Measurements from ENCODE around the gene ASCC1. TPM values are rescaled to one million over a fixed set of nuclear protein-coding genes. Genes with fewer than 3 reads are reported as not detected.
"Not testable (repeated sequence)": the region's sequence is repeated elsewhere in the genome, so short reads cannot be mapped to it uniquely, and the experiment has no call there.

Gene ASCC1
- total RNA-seq, 2 donors from 2014 or later: 14.8 to 38.3 TPM

DNA sequence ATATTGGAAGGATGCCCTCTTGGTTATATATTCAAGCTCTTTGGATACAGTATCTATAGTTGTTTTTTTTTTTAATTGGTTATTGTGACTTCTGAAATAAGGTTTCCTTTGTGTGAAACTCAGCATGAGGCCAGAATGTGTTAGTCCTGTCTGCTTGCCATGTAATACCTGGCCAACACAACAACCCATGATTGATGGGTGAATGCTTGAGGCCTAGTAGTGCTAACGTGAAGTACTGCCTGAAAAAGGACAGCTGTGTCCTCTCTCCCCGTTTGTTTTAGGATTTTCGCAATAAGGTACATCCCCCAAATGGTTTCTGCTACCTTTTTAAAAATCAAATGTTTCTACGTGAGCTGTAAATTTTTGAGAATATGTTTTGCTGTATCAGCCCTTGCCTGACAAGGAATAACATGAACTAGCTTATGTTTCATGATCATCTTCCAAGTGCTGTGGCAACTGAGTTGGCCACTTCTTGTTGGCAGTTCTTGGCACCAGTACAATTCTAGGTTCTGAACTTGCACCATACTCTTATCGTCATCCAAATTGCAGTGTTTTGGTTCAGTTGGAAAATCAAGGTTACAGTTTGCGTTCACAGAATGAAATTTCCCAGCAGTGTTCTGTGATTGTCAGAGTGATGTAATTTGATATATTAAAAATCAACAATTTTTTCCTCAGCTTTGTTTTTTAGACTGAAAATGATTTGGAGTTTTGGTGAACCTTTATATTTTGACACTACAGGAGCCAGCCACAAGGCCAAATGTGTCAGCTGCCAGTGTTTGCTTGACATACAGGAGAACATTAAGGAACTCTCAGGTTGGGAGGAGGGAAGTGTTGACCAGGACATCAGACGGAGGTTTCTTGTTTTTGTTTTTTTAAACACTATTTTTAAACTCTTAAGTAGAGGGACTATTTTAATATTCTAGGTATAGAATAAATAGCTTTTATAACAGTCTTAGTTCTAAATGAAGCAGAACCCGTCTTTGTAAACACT lies 13.5 kb upstream of the ASCC1 start:
- intact Hi-C loops (cut with DNase I): no loop called here
- 39% methylated on average over 8 of the region's 8 CpGs for WGBS
- peaks cover 4 to 16% of the 10 kb centered on the region in 2 donors for H3K36me3 ChIP-seq
- H3K4me1 ChIP-seq (replicated peaks): no peaks in the 10 kb centered on the region
- peak overlapping the region; percentile 31 to 65 for H3K27ac ChIP-seq
- TF ChIP-seq POLR2A (IDR thresholded peaks at IDR 0.05) (no peak), POLR2AphosphoS5 (IDR thresholded peaks at IDR 0.05) (no peak)
- TF ChIP-seq, protein P1, sequence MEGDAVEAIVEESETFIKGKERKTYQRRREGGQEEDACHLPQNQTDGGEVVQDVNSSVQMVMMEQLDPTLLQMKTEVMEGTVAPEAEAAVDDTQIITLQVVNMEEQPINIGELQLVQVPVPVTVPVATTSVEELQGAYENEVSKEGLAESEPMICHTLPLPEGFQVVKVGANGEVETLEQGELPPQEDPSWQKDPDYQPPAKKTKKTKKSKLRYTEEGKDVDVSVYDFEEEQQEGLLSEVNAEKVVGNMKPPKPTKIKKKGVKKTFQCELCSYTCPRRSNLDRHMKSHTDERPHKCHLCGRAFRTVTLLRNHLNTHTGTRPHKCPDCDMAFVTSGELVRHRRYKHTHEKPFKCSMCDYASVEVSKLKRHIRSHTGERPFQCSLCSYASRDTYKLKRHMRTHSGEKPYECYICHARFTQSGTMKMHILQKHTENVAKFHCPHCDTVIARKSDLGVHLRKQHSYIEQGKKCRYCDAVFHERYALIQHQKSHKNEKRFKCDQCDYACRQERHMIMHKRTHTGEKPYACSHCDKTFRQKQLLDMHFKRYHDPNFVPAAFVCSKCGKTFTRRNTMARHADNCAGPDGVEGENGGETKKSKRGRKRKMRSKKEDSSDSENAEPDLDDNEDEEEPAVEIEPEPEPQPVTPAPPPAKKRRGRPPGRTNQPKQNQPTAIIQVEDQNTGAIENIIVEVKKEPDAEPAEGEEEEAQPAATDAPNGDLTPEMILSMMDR (IDR thresholded peaks at IDR 0.05): no peak
- no peak for DNase-seq (ENCODE audit: low spot score)
- H3K27me3 ChIP-seq (replicated peaks; ENCODE audit: insufficient read depth): no peaks in the 10 kb centered on the region
- H3K9me3 ChIP-seq: no peaks in the 10 kb centered on the region
- H3K4me3 ChIP-seq: no peak overlapping the region

DNA sequence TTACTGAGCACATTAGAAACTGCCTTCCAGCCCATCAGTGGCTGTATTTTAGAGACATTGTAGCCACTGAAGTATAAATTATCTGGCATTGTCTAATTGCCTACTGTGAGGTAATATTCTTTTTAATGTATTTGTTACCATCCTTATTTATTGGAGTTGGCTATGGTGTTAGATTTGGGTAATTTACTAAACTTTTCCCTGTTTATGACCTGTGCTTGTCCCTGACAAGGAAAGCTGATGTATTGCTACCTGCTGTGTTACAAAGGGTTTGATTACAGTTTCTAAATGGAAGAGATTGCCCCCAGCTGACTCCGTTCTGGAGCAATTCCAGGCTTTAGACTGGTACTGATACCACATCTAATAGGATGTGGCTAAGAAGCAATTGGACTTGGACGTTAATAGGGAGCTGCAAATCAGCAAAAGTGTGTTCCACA lies 12.3 kb upstream of the ASCC1 start:
- DNase-seq (ENCODE audit: low spot score): no peak
- no peaks in the 10 kb centered on the region for H3K27me3 ChIP-seq (replicated peaks; ENCODE audit: insufficient read depth)
- 53% methylated on average over 2 of the region's 2 CpGs for WGBS
- H3K4me1 ChIP-seq (replicated peaks): no peaks in the 10 kb centered on the region
- H3K9me3 ChIP-seq: no peaks in the 10 kb centered on the region
- intact Hi-C loops (cut with DNase I): no loop called here
- no peak overlapping the region for H3K4me3 ChIP-seq
- peaks cover 0 to 8% of the 10 kb centered on the region in 2 donors for H3K36me3 ChIP-seq
- H3K27ac ChIP-seq: peak overlapping the region in 1 of 2 donors; percentile 65
- TF ChIP-seq POLR2AphosphoS5 (IDR thresholded peaks at IDR 0.05): no peak
- TF ChIP-seq, protein P1 (IDR thresholded peaks at IDR 0.05): no peak
- no peak for TF ChIP-seq POLR2A (IDR thresholded peaks at IDR 0.05)

- no peak for TF ChIP-seq POLR2A (IDR thresholded peaks at IDR 0.05)
- TF ChIP-seq, protein P1 (IDR thresholded peaks at IDR 0.05): no peak
- no peak for TF ChIP-seq POLR2AphosphoS5 (IDR thresholded peaks at IDR 0.05)
- 82% methylated on average over 6 of the region's 6 CpGs for WGBS
- no peak overlapping the region for H3K4me3 ChIP-seq
- H3K36me3 ChIP-seq: peaks cover 0 to 3% of the 10 kb centered on the region in 2 donors
- no peak overlapping the region for H3K27ac ChIP-seq
- no peaks in the 10 kb centered on the region for H3K4me1 ChIP-seq (replicated peaks)
- DNase-seq (ENCODE audit: low spot score): no peak
- H3K27me3 ChIP-seq (replicated peaks; ENCODE audit: insufficient read depth): no peaks in the 10 kb centered on the region
- intact Hi-C loops (cut with DNase I): no loop called here
- no peaks in the 10 kb centered on the region for H3K9me3 ChIP-seq
These were observed 11.8 kb upstream of the ASCC1 start for GRCh38 chr10:72227826-72228225.

GRCh38 chr10:72226418-72227027 lies 10.4 kb upstream of the ASCC1 start:
- intact Hi-C loops (cut with DNase I): no loop called here
- TF ChIP-seq POLR2AphosphoS5 (IDR thresholded peaks at IDR 0.05) (no peak), POLR2A (IDR thresholded peaks at IDR 0.05) (no peak)
- TF ChIP-seq, protein P1 (IDR thresholded peaks at IDR 0.05): no peak
- no peaks in the 10 kb centered on the region for H3K9me3 ChIP-seq
- no peaks in the 10 kb centered on the region for H3K27me3 ChIP-seq (replicated peaks; ENCODE audit: insufficient read depth)
- H3K4me3 ChIP-seq: no peak overlapping the region
- no peaks in the 10 kb centered on the region for H3K36me3 ChIP-seq
- H3K4me1 ChIP-seq (replicated peaks): no peaks in the 10 kb centered on the region
- WGBS: 77% methylated on average over 6 of the region's 6 CpGs
- no peak for DNase-seq (ENCODE audit: low spot score)
- no peak overlapping the region for H3K27ac ChIP-seq

- DNase-seq (ENCODE audit: low spot score); H3K36me3 ChIP-seq; H3K27me3 ChIP-seq (replicated peaks; ENCODE audit: insufficient read depth); H3K4me3 ChIP-seq; H3K9me3 ChIP-seq; H3K4me1 ChIP-seq (replicated peaks); intact Hi-C loops (cut with DNase I): not testable (repeated sequence)
- 91% methylated on average over 6 of the region's 6 CpGs for WGBS
- H3K27ac ChIP-seq: peak overlapping the region; percentile 65 to 66
These were observed 8.1 kb upstream of the ASCC1 start for GRCh38 chr10:72224191-72224590.
